B cell (primary cell): ENCODE results near the gene SPCS3.

Experiments used
- EZH2 ChIP-seq: IDR thresholded peaks from 2 replicates; pipeline ENCODE4 v1.6.1; 2012; ENCODE audit warnings: borderline replicate concordance, low read depth, mild to moderate bottlenecking, moderate library complexity, low read length; ENCODE audit not compliant: insufficient read depth, poor library complexity, severe bottlenecking
- TF ChIP-seq, protein P1 (sequence below): fragments of 200-600 bp; IDR thresholded peaks from one replicate; pipeline ENCODE4 v1.8.0; 2022; ENCODE audit warnings: antibody characterized with exemption, mild to moderate bottlenecking

DNA sequence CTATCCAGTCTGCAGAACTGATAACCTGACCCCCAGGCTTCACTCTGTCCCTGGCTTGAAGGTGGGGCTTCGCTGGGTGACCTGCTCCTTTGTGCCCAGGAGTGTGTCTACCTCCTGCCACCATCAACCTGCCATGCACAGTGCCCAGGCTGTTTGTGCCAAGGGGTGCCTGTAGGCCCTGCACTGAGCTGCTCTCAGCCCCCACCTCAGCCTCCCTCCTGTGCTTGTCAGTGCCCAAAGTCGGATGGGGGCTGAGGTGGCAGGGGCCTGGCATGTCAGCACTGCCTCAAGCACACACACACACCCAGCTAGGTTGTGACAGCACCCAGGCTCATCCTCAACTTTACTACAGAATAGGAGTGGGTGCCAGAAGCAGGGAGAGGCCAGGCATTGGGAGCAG is 23.5 kb downstream of the SPCS3 start:
- TF ChIP-seq, protein P1, sequence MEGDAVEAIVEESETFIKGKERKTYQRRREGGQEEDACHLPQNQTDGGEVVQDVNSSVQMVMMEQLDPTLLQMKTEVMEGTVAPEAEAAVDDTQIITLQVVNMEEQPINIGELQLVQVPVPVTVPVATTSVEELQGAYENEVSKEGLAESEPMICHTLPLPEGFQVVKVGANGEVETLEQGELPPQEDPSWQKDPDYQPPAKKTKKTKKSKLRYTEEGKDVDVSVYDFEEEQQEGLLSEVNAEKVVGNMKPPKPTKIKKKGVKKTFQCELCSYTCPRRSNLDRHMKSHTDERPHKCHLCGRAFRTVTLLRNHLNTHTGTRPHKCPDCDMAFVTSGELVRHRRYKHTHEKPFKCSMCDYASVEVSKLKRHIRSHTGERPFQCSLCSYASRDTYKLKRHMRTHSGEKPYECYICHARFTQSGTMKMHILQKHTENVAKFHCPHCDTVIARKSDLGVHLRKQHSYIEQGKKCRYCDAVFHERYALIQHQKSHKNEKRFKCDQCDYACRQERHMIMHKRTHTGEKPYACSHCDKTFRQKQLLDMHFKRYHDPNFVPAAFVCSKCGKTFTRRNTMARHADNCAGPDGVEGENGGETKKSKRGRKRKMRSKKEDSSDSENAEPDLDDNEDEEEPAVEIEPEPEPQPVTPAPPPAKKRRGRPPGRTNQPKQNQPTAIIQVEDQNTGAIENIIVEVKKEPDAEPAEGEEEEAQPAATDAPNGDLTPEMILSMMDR = no peak
- no peak for TF ChIP-seq EZH2
